IPS-11a (cell line): ENCODE measurements around the gene CCDC27.

ENCODE experiments used
- H3K4me3 ChIP-seq: one replicate; pipeline ENCODE4 v1.5.1; 2013; ENCODE audit warnings: low read depth, low read length, control low read depth

Gene CCDC27

GRCh38 chr1:3774276-3774945 lies 22.2 kb downstream of the CCDC27 start:
- H3K4me3 ChIP-seq: no peak overlapping the region

DNA sequence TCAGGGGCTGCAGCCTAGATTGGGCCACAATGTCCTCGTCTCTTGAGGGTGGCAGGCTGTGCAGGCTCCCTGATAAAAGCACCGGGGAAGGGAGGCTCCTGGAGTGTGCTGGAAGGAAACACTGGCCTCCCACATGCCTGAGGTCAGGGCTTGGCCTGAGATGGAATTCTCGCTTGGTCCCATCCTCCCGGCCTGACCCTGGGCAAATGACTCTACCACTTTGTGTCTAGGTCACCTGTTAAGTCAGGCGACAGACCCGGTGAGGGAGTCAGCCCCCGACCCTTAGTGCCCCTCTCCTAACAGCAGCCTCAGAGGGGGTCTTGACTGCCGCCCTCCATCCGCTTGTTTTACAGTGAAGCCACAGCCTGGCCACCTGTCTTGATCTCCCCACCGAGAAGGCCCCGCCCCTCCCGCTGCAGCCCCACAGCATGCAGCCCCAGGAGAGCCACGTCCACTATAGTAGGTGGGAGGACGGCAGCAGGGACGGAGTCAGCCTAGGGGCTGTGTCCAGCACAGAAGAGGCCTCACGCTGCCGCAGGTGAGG lies 22.8 kb downstream of the CCDC27 start:
- H3K4me3 ChIP-seq: no peak overlapping the region

- H3K4me3 ChIP-seq: no peak overlapping the region
Measured at GRCh38 chr1:3775490-3776230, 23.4 kb downstream of the CCDC27 start.

- no peak overlapping the region for H3K4me3 ChIP-seq
Measured at GRCh38 chr1:3776231-3776961, 24.1 kb downstream of the CCDC27 start.

- no peak overlapping the region for H3K4me3 ChIP-seq
Measured at GRCh38 chr1:3777078-3777547, 24.9 kb downstream of the CCDC27 start.

- no peak overlapping the region for H3K4me3 ChIP-seq
Measured at GRCh38 chr1:3777647-3778589, 25.7 kb downstream of the CCDC27 start.

- no peak overlapping the region for H3K4me3 ChIP-seq
Measured at GRCh38 chr1:3778590-3779264, 26.5 kb downstream of the CCDC27 start.

DNA sequence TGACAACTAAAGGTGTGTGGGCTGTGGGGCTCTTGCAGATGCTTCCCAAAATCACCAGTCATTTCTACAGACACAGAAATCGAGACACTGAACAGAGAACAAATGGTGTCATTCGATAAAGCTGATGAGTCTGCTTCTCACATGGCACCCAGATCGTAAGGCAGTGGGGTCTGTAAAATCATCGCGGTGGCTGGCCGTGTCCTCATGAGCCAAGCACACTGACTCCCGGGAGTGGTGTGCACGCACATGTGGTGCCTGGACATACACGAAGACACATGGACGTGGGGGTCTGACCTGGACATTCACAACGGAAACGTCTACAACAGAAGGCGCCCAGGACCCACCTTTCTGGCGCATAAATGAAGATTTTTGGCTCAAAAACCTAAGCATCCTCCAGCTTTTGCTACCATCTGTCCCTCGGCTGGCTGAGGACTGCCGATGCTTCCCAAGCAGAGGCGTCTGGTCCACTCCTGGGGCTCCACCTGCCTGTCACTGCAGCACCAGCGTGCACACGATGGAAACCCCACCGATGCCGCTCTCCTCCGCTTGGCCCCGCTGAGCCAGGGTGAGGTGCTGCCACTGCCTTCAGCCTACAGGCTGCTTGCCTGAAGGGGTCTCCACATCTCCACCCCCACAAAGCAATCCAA lies 27.1 kb downstream of the CCDC27 start:
- no peak overlapping the region for H3K4me3 ChIP-seq

GRCh38 chr1:3779912-3780416 lies 27.7 kb downstream of the CCDC27 start:
- H3K4me3 ChIP-seq: no peak overlapping the region

DNA sequence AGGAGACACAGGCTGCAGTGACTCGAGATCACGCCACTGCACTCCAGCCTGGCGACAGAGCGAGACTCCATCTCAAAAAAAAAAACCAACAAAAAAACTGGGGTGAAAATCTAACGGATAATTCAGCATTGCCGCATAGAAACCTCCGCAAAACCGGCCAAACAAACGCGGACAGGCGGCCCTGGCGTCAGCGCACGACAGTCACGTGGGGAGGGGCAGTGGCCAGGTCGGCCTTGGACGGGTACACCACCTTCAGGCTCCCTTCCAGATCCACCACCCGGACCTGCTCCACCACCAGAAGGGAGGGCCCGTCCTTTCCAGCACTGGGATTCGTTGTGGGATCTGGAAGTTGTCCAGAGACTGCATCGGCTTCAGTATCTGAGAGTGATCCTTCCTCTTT lies 28.7 kb downstream of the CCDC27 start:
- no peak overlapping the region for H3K4me3 ChIP-seq

GRCh38 chr1:3783651-3784474 lies 31.6 kb downstream of the CCDC27 start:
- no peak overlapping the region for H3K4me3 ChIP-seq

DNA sequence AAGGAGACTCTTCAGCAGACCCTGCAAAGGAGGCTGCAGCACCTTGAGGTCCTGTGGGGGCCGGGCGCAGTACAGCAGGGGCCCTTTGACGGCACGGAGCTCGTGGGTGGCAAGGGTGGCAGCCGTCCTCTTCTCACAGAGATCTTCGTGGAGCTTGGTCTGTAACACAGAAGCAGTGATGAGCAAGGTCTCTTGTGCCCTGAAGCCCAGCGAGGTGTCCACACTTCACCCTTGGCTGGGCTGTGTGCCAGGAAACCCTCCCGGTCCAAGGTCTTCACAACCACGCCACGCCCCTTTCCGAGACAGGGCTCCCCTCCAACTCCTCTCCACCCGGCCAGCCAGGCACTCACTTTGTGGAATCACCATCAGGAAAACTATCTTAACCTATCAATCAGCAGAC lies 32.8 kb downstream of the CCDC27 start:
- H3K4me3 ChIP-seq: no peak overlapping the region

GRCh38 chr1:3785456-3786157 lies 33.4 kb downstream of the CCDC27 start:
- H3K4me3 ChIP-seq: no peak overlapping the region

GRCh38 chr1:3786468-3787348 lies 34.5 kb downstream of the CCDC27 start:
- no peak overlapping the region for H3K4me3 ChIP-seq

DNA sequence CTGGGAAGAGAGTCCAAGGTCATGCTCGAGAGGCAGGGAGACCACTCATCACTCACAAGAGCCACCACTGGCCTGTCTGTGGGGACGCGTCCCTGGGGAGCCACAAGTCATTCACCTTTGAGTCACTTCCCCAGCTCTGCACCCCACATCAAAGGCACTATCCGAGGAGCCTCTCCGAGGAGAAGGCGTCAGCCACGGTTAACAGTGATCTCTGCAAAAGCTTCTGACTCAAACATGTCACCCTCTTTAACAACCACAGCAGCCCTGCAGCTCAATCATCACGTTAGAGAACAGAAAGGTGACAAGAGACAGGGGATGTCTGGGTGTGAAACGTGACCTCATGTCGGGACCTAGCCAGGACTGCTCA lies 35.1 kb downstream of the CCDC27 start:
- H3K4me3 ChIP-seq: no peak overlapping the region

GRCh38 chr1:3787745-3788605 lies 35.7 kb downstream of the CCDC27 start:
- H3K4me3 ChIP-seq: no peak overlapping the region
